ENCODE results near the gene COLQ. TPM values are rescaled to one million over a fixed set of nuclear protein-coding genes. Genes with fewer than 3 reads are reported as not detected.

COLQ gene
- total RNA-seq, 1 experiment from 2014 or later: 1.9 TPM

- intact Hi-C loops (cut with micrococcal nuclease): no loop called here
- DNase-seq (ENCODE audit: low read depth, low spot score): no peak
- ChIA-PET CTCF (no interaction called here), POLR2A (no interaction called here), RAD21 (ENCODE audit: low non-redundant PET in 1 of 2, low total read pairs in 2 of 2, uncharacterized antibody in 2 of 2, unreplicated experiment in 2 of 2) (no interaction called here)
- no peak overlapping the region for H3K4me2 ChIP-seq (ENCODE audit: low read length)
- no peak overlapping the region for H3K4me3 ChIP-seq (replicated peaks in 1 of 2; ENCODE audit: low read depth in 1 of 2, low read length in 2 of 2)
- BruUV-seq (replicated peaks): no TSS peak
- no peak for TF ChIP-seq FOSL1 (IDR thresholded peaks at IDR 0.05; ENCODE audit: low read depth)
- no peak for TF ChIP-seq SP1 (IDR thresholded peaks at IDR 0.05; ENCODE audit: low read depth)
- TF ChIP-seq CEBPB (IDR thresholded peaks at IDR 0.05; ENCODE audit: low read depth): no peak
- TF ChIP-seq SRF (IDR thresholded peaks at IDR 0.05; ENCODE audit: low read depth): no peak
- TF ChIP-seq EGR1 (IDR thresholded peaks at IDR 0.05; ENCODE audit: low read depth): no peak
- TF ChIP-seq EZH2 (IDR thresholded peaks at IDR 0.05): no peak
- no peak for TF ChIP-seq TCF7L2 (IDR thresholded peaks at IDR 0.05; ENCODE audit: borderline replicate concordance, extremely low read depth, insufficient read depth, insufficient read length)
- TF ChIP-seq, protein P1, sequence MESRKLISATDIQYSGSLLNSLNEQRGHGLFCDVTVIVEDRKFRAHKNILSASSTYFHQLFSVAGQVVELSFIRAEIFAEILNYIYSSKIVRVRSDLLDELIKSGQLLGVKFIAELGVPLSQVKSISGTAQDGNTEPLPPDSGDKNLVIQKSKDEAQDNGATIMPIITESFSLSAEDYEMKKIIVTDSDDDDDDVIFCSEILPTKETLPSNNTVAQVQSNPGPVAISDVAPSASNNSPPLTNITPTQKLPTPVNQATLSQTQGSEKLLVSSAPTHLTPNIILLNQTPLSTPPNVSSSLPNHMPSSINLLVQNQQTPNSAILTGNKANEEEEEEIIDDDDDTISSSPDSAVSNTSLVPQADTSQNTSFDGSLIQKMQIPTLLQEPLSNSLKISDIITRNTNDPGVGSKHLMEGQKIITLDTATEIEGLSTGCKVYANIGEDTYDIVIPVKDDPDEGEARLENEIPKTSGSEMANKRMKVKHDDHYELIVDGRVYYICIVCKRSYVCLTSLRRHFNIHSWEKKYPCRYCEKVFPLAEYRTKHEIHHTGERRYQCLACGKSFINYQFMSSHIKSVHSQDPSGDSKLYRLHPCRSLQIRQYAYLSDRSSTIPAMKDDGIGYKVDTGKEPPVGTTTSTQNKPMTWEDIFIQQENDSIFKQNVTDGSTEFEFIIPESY (IDR thresholded peaks at IDR 0.05; ENCODE audit: extremely low read depth, insufficient replicate concordance, low read length): no peak
- TF ChIP-seq POLR2A (IDR thresholded peaks at IDR 0.05; ENCODE audit: borderline replicate concordance, extremely low read depth, insufficient read depth, insufficient read length): no peak
- no peak for TF ChIP-seq ZNF274 (IDR thresholded peaks at IDR 0.05; ENCODE audit: low read depth, low read length)
- TF ChIP-seq, protein P2, sequence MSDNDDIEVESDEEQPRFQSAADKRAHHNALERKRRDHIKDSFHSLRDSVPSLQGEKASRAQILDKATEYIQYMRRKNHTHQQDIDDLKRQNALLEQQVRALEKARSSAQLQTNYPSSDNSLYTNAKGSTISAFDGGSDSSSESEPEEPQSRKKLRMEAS (IDR thresholded peaks at IDR 0.05): no peak
- no peak for TF ChIP-seq SIN3A (IDR thresholded peaks at IDR 0.05; ENCODE audit: low read depth)
- TF ChIP-seq ZFX (IDR thresholded peaks at IDR 0.05): no peak
- TF ChIP-seq, protein P3, sequence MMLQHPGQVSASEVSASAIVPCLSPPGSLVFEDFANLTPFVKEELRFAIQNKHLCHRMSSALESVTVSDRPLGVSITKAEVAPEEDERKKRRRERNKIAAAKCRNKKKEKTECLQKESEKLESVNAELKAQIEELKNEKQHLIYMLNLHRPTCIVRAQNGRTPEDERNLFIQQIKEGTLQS (IDR thresholded peaks at IDR 0.05): no peak
- no peak for TF ChIP-seq CBX3 (IDR thresholded peaks at IDR 0.05; ENCODE audit: low read depth)
- TF ChIP-seq JUND (IDR thresholded peaks at IDR 0.05): no peak
- TF ChIP-seq, protein P4, sequence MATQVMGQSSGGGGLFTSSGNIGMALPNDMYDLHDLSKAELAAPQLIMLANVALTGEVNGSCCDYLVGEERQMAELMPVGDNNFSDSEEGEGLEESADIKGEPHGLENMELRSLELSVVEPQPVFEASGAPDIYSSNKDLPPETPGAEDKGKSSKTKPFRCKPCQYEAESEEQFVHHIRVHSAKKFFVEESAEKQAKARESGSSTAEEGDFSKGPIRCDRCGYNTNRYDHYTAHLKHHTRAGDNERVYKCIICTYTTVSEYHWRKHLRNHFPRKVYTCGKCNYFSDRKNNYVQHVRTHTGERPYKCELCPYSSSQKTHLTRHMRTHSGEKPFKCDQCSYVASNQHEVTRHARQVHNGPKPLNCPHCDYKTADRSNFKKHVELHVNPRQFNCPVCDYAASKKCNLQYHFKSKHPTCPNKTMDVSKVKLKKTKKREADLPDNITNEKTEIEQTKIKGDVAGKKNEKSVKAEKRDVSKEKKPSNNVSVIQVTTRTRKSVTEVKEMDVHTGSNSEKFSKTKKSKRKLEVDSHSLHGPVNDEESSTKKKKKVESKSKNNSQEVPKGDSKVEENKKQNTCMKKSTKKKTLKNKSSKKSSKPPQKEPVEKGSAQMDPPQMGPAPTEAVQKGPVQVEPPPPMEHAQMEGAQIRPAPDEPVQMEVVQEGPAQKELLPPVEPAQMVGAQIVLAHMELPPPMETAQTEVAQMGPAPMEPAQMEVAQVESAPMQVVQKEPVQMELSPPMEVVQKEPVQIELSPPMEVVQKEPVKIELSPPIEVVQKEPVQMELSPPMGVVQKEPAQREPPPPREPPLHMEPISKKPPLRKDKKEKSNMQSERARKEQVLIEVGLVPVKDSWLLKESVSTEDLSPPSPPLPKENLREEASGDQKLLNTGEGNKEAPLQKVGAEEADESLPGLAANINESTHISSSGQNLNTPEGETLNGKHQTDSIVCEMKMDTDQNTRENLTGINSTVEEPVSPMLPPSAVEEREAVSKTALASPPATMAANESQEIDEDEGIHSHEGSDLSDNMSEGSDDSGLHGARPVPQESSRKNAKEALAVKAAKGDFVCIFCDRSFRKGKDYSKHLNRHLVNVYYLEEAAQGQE (IDR thresholded peaks at IDR 0.05; ENCODE audit: low read depth): no peak
- no peak for TF ChIP-seq POLR2AphosphoS5 (IDR thresholded peaks at IDR 0.05; ENCODE audit: low read depth, low read length)
- TF ChIP-seq CTCF (IDR thresholded peaks at IDR 0.05 in 2 of 3, conservative IDR thresholded peaks at IDR 0.05 in 1 of 3; ENCODE audit: borderline replicate concordance in 1 of 3, insufficient read depth in 1 of 3, low read depth in 2 of 3, low read length in 2 of 3): no peak
- no peaks in the 10 kb centered on the region for H3K4me1 ChIP-seq (ENCODE audit: control insufficient read depth in 1 of 2, insufficient read depth in 2 of 2, low read length in 2 of 2)
- H3K79me2 ChIP-seq (ENCODE audit: insufficient read depth, low read length): no peaks in the 10 kb centered on the region
- no peaks in the 10 kb centered on the region for H3K27me3 ChIP-seq (ENCODE audit: insufficient read depth, low read length)
- no peak for ATAC-seq
- H3K36me3 ChIP-seq (ENCODE audit: control insufficient read depth in 1 of 2, insufficient read depth in 2 of 2, low read length in 2 of 2): no peaks in the 10 kb centered on the region
- H3K9ac ChIP-seq (ENCODE audit: low read length): no peak overlapping the region
- no peak overlapping the region for H2AFZ ChIP-seq (ENCODE audit: low read depth, low read length, poor library complexity, severe bottlenecking)
- H3K9me3 ChIP-seq (ENCODE audit: control insufficient read depth in 1 of 2, insufficient read depth in 1 of 2, low read depth in 1 of 2, low read length in 2 of 2): no peaks in the 10 kb centered on the region
- no peaks in the 10 kb centered on the region for H3K9me2 ChIP-seq (ENCODE audit: insufficient read depth)
- no peak overlapping the region for H3K27ac ChIP-seq (ENCODE audit: low read depth, low read length)
- no peaks in the 10 kb centered on the region for H4K20me1 ChIP-seq (ENCODE audit: insufficient read depth)
Measured at GRCh38 chr3:15470849-15471248, 50.7 kb downstream of the COLQ start.
